Measurements from ENCODE around the gene TMEM135.

GRCh38 chr11:87280143-87280542 lies 242.4 kb downstream of the TMEM135 start:
- TF ChIP-seq TAF1 (IDR thresholded peaks at IDR 0.05; ENCODE audit: borderline replicate concordance, low read depth, low read length) (no peak), POLR2AphosphoS5 (IDR thresholded peaks at IDR 0.05; ENCODE audit: low read depth, low read length) (no peak), POLR2A (IDR thresholded peaks at IDR 0.05; ENCODE audit: low read depth, low read length) (no peak)
